Measurements from ENCODE around the gene GALNT1.

GALNT1 gene

DNA sequence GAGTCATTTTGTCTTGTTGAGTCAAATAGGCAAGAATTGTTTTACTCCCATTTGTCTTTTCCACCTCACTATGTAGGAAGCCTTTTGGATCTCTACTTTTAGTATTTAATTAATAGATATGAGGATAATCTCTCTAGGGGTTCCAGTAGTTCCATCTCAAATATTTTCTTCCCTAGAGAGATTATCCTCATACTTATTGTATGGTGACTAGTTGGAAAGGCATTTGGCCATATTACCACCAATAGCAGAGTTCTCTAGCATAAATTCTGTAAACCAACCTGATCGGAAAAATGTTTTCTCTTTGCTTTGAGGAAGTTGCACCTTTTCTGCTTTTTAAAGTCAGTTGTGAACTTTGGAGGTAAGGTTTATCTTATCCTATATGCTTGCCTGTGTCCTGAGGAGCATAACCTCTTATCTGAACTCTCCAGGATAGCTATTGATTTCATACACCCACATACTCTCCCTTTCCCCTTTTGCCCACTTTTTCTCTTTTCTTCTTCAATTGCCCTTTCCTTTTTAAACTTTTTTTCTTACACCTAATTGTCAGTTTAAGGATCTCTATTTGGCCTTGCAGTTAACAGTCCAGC, 100.8 kb downstream of the GALNT1 start:
- H3K36me3 ChIP-seq (ENCODE audit: insufficient read depth, low read length): no peaks in the 10 kb centered on the region
- H3K9ac ChIP-seq (ENCODE audit: insufficient read length): no peak overlapping the region
- TF ChIP-seq FOXP2 (optimal IDR thresholded peaks at IDR 0.05; ENCODE audit: control extremely low read depth, extremely low read length, insufficient read depth): no peak
- no peak for TF ChIP-seq EZH2 (IDR thresholded peaks at IDR 0.05)
- no peak for TF ChIP-seq POLR2AphosphoS5 (IDR thresholded peaks at IDR 0.05; ENCODE audit: borderline replicate concordance, low read depth, low read length)
- no peak for DNase-seq (ENCODE audit: low read depth, low spot score)
- H3K27ac ChIP-seq: peak overlapping the region; percentile 71; the same call in 1 of the 2 replicates
- no peaks in the 10 kb centered on the region for H3K9me3 ChIP-seq (ENCODE audit: low read depth, low read length)
- no peak overlapping the region for H3K4me3 ChIP-seq

DNA sequence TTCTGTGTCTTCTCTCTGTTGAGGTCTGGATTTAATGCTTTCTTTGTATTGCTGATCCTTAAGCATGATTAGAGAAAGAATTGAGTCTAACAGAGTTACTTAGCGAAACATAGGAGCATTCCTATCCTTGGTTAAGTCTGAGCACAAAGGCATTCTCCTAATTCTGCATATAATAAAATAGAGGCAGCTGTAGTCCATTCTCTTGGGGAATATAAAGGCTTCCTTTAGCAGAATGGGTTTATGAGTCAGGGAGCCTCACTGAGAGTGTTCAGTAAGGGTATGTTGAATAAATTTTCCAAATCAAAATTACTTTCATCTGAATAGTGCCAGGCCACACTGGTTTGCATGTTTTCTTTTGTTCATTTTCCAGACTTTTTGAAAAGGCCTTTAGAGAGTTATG, 101.5 kb downstream of the GALNT1 start:
- Histone ChIP-seq H3K4me3 (peak overlapping the region; percentile 16; the same call in 1 of the 2 replicates), H3K36me3 (ENCODE audit: insufficient read depth, low read length) (no peaks in the 10 kb centered on the region), H3K9me3 (ENCODE audit: low read depth, low read length) (no peaks in the 10 kb centered on the region), H3K9ac (ENCODE audit: insufficient read length) (no peak overlapping the region), H3K27ac (peak overlapping the region; percentile 71)
- DNase-seq (ENCODE audit: low read depth, low spot score): no peak
- no peak for TF ChIP-seq FOXP2 (optimal IDR thresholded peaks at IDR 0.05; ENCODE audit: control extremely low read depth, extremely low read length, insufficient read depth)
- no peak for TF ChIP-seq EZH2 (IDR thresholded peaks at IDR 0.05)
- TF ChIP-seq POLR2AphosphoS5 (IDR thresholded peaks at IDR 0.05; ENCODE audit: borderline replicate concordance, low read depth, low read length): no peak

DNA sequence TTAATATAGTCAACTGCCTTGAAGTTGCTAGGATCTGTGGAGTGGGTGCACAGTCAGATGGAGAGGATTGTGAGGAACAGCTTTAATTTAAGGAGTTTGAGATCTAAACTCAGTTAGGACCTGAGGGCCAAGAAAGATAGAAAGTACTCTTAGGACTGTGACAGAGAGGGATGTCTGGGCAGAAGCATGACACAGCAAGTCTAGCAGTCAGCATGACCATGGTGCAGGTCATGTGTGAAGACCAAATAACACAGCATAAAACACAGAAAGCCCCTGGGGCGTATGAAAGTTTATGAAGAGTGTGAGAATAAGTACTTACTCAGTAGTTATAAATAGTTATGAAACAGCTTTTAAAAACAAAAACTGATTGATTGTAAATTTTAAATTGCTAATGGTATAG, 107.2 kb downstream of the GALNT1 start:
- DNase-seq (ENCODE audit: low read depth, low spot score): no peak
- TF ChIP-seq EZH2 (IDR thresholded peaks at IDR 0.05) (no peak), POLR2AphosphoS5 (IDR thresholded peaks at IDR 0.05; ENCODE audit: borderline replicate concordance, low read depth, low read length) (no peak), FOXP2 (optimal IDR thresholded peaks at IDR 0.05; ENCODE audit: control extremely low read depth, extremely low read length, insufficient read depth) (no peak)

GRCh38 chr18:35689728-35690127, 108.2 kb downstream of the GALNT1 start:
- TF ChIP-seq POLR2AphosphoS5 (IDR thresholded peaks at IDR 0.05; ENCODE audit: borderline replicate concordance, low read depth, low read length) (no peak), EZH2 (IDR thresholded peaks at IDR 0.05) (no peak), FOXP2 (optimal IDR thresholded peaks at IDR 0.05; ENCODE audit: control extremely low read depth, extremely low read length, insufficient read depth) (no peak)
- H3K27ac ChIP-seq: no peak overlapping the region
- no peak for DNase-seq (ENCODE audit: low read depth, low spot score)
- no peak overlapping the region for H3K4me3 ChIP-seq
- no peaks in the 10 kb centered on the region for H3K36me3 ChIP-seq (ENCODE audit: insufficient read depth, low read length)
- H3K9ac ChIP-seq (ENCODE audit: insufficient read length): no peak overlapping the region
- no peaks in the 10 kb centered on the region for H3K9me3 ChIP-seq (ENCODE audit: low read depth, low read length)

More for the DNA sequence above, 107.2 kb downstream of the GALNT1 start:
- no peak overlapping the region for H3K9ac ChIP-seq (ENCODE audit: insufficient read length)
- no peaks in the 10 kb centered on the region for H3K9me3 ChIP-seq (ENCODE audit: low read depth, low read length)
- H3K36me3 ChIP-seq (ENCODE audit: insufficient read depth, low read length): no peaks in the 10 kb centered on the region
- peak overlapping the region; percentile 0; the same call in 1 of the 2 replicates for H3K27ac ChIP-seq
- H3K4me3 ChIP-seq: no peak overlapping the region

DNA sequence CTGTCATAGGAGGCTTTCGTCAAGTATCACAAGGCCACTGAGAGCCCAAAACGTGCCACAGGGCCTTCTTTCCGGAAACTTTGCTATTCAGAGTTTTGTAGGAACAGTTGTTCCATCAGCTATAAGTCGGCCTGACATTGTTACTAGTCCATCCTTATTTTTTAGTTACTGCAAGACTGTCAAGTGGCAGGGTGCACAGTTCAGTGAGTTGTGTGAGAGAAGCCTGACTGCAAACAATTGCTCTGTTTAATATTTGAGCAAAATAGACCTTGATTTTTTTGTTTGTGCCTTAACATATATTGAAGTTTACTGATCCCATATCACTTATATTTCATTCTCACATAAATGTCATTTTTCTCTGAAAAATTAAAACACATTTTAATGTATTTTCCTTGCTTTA, 110.1 kb downstream of the GALNT1 start:
- Histone ChIP-seq H3K36me3 (ENCODE audit: insufficient read depth, low read length) (no peaks in the 10 kb centered on the region), H3K9me3 (ENCODE audit: low read depth, low read length) (no peaks in the 10 kb centered on the region), H3K4me3 (no peak overlapping the region), H3K27ac (no peak overlapping the region), H3K9ac (ENCODE audit: insufficient read length) (no peak overlapping the region)
- DNase-seq (ENCODE audit: low read depth, low spot score): no peak
- TF ChIP-seq FOXP2 (optimal IDR thresholded peaks at IDR 0.05; ENCODE audit: control extremely low read depth, extremely low read length, insufficient read depth) (no peak), POLR2AphosphoS5 (IDR thresholded peaks at IDR 0.05; ENCODE audit: borderline replicate concordance, low read depth, low read length) (no peak), EZH2 (IDR thresholded peaks at IDR 0.05) (no peak)

DNA sequence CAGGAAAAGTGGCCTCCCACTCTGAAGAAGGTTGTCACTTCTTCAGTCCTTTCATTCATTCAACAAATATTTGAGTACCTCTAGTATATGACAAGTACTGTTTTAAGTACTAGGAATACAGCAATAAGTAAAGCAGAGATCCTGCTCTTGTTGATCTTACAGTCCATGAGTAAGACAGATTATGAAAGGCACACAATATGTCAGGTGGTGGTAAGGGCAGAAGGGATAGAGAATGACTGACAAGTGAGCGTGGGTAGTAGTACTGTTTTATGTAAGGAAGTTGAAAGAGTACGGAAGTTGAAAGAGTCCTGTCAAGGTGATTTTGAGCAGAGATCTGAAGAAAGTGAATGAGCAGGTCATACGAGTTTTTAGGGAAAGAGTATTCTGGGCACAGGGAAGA, 111.3 kb downstream of the GALNT1 start:
- DNase-seq (ENCODE audit: low read depth, low spot score): no peak
- TF ChIP-seq POLR2AphosphoS5 (IDR thresholded peaks at IDR 0.05; ENCODE audit: borderline replicate concordance, low read depth, low read length): no peak
- TF ChIP-seq EZH2 (IDR thresholded peaks at IDR 0.05): no peak
- no peak for TF ChIP-seq FOXP2 (optimal IDR thresholded peaks at IDR 0.05; ENCODE audit: control extremely low read depth, extremely low read length, insufficient read depth)
- no peaks in the 10 kb centered on the region for H3K9me3 ChIP-seq (ENCODE audit: low read depth, low read length)
- no peak overlapping the region for H3K4me3 ChIP-seq
- H3K36me3 ChIP-seq (ENCODE audit: insufficient read depth, low read length): no peaks in the 10 kb centered on the region
- no peak overlapping the region for H3K9ac ChIP-seq (ENCODE audit: insufficient read length)
- H3K27ac ChIP-seq: no peak overlapping the region

DNA sequence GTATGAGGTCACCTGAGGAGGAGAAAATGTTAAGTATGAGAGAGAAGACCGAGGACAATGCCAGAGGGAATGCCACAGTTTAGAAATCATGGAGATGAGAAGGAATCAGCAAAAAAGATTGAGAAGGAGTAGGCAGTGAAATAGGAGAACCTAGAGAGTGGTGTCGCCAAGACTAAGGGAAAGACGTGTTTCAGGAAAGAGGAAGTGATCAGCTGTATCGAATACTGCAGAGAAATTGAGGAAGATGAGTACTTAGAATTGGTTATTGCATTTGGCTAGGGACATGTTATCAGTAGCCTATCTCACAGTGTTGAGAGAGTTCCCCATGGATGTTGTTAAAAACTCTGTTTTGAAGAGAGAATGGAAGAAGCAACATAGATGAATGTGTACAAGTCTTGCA, 112.3 kb downstream of the GALNT1 start:
- H3K4me3 ChIP-seq: no peak overlapping the region
- H3K36me3 ChIP-seq (ENCODE audit: insufficient read depth, low read length): no peaks in the 10 kb centered on the region
- no peaks in the 10 kb centered on the region for H3K9me3 ChIP-seq (ENCODE audit: low read depth, low read length)
- H3K9ac ChIP-seq (ENCODE audit: insufficient read length): no peak overlapping the region
- no peak overlapping the region for H3K27ac ChIP-seq
- no peak for TF ChIP-seq EZH2 (IDR thresholded peaks at IDR 0.05)
- TF ChIP-seq FOXP2 (optimal IDR thresholded peaks at IDR 0.05; ENCODE audit: control extremely low read depth, extremely low read length, insufficient read depth): no peak
- TF ChIP-seq POLR2AphosphoS5 (IDR thresholded peaks at IDR 0.05; ENCODE audit: borderline replicate concordance, low read depth, low read length): no peak
- no peak for DNase-seq (ENCODE audit: low read depth, low spot score)

DNA sequence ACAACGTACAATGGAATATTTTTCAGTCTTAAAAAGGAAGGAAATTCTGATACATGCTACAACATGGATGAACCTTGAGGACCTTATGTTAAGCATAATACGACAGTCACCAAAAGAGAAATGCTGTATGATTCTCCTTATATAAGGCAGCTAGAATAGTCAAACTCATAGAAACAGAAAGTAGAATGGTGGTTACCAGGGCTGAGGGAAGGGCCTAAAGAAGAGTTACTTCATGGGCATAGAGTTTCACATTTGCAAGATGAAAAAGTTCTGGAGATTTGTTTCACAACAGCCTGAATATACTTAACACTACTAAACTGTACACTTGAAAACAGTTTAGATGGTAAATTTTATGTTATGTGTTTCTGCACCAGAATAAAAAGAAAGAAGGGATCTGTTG, 113.3 kb downstream of the GALNT1 start:
- DNase-seq (ENCODE audit: low read depth, low spot score): no peak
- Histone ChIP-seq H3K9me3 (ENCODE audit: low read depth, low read length) (no peaks in the 10 kb centered on the region), H3K27ac (no peak overlapping the region), H3K4me3 (no peak overlapping the region), H3K9ac (ENCODE audit: insufficient read length) (no peak overlapping the region), H3K36me3 (ENCODE audit: insufficient read depth, low read length) (no peaks in the 10 kb centered on the region)
- TF ChIP-seq EZH2 (IDR thresholded peaks at IDR 0.05): no peak
- TF ChIP-seq FOXP2 (optimal IDR thresholded peaks at IDR 0.05; ENCODE audit: control extremely low read depth, extremely low read length, insufficient read depth): no peak
- no peak for TF ChIP-seq POLR2AphosphoS5 (IDR thresholded peaks at IDR 0.05; ENCODE audit: borderline replicate concordance, low read depth, low read length)

DNA sequence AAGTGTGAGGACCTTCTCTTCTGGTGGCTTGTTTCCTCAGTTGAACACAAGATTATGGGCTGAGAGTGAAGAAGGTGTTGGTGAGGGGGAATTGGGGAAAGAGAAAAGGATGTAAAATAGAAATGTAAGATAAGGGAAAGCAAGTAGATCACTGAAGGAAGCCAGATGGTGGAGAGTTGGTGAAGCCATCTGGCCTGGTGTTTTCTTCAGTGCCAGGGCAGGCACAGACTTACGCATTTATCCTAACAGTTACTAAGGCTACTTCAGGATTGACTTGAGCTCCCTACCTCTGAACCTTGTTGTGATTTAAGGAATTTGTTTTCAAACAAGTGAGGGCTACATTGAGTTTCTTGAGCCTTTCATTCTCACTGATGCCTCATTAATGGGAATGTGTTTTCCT, 113.8 kb downstream of the GALNT1 start:
- Histone ChIP-seq H3K9me3 (ENCODE audit: low read depth, low read length) (no peaks in the 10 kb centered on the region), H3K4me3 (no peak overlapping the region), H3K36me3 (ENCODE audit: insufficient read depth, low read length) (no peaks in the 10 kb centered on the region), H3K27ac (no peak overlapping the region), H3K9ac (ENCODE audit: insufficient read length) (no peak overlapping the region)
- DNase-seq (ENCODE audit: low read depth, low spot score): no peak
- no peak for TF ChIP-seq EZH2 (IDR thresholded peaks at IDR 0.05)
- TF ChIP-seq POLR2AphosphoS5 (IDR thresholded peaks at IDR 0.05; ENCODE audit: borderline replicate concordance, low read depth, low read length): no peak
- TF ChIP-seq FOXP2 (optimal IDR thresholded peaks at IDR 0.05; ENCODE audit: control extremely low read depth, extremely low read length, insufficient read depth): no peak
